HepG2 (cell line): ENCODE results near the gene COA5. TPM values are rescaled to one million over a fixed set of nuclear protein-coding genes. Genes with fewer than 3 reads are reported as not detected.
A peak's percentile ranks its signal among the peaks of the same experiment; 100 is the strongest.

Source experiments
- GTF2F1 ChIP-seq: fragments of 150-350 bp; IDR thresholded peaks from 2 replicates; pipeline ENCODE4 v1.6.1; 2014; ENCODE audit warnings: low read length
- NCOA1 ChIP-seq: sonication (generic); formaldehyde crosslinking; IDR thresholded peaks from 2 replicates; pipeline ENCODE4 v1.9.0; 2021; ENCODE audit warnings: missing genetic modification reagents
- RBFOX2 ChIP-seq: fragments of 200-400 bp; formaldehyde crosslinking; IDR thresholded peaks from 2 replicates; pipeline ENCODE4 v1.6.1; 2017; ENCODE audit warnings: low read depth, mild to moderate bottlenecking, low read length
- SRSF4 ChIP-seq: fragments of 200-400 bp; formaldehyde crosslinking; IDR thresholded peaks from one replicate; pipeline ENCODE4 v1.6.1; 2018; ENCODE audit warnings: mild to moderate bottlenecking, low read depth, low read length, moderate library complexity; ENCODE audit not compliant: poor library complexity, severe bottlenecking
- TCF7L2 ChIP-seq: IDR thresholded peaks from 2 replicates; pipeline ENCODE4 v1.6.1; 2011; ENCODE audit warnings: mild to moderate bottlenecking, low read depth, low read length, moderate library complexity
- ZNF333 ChIP-seq: sonication (generic); formaldehyde crosslinking; IDR thresholded peaks from 2 replicates; pipeline ENCODE4 v1.4.0; 2020; ENCODE audit warnings: mild to moderate bottlenecking, missing genetic modification reagents, borderline replicate concordance
- ZNF33B ChIP-seq: sonication (generic); formaldehyde crosslinking; IDR thresholded peaks from 2 replicates; pipeline ENCODE4 v1.5.1; 2020; ENCODE audit warnings: mild to moderate bottlenecking, missing genetic modification reagents
- ZNF713 ChIP-seq: sonication (generic); formaldehyde crosslinking; IDR thresholded peaks from 2 replicates; pipeline ENCODE4 v1.4.0; 2020; ENCODE audit warnings: mild to moderate bottlenecking, missing genetic modification reagents
- ZNF766 ChIP-seq: sonication (generic); formaldehyde crosslinking; IDR thresholded peaks from 2 replicates; pipeline ENCODE4 v1.5.0; 2020; ENCODE audit warnings: missing genetic modification reagents, borderline replicate concordance
- ZSCAN20 ChIP-seq: sonication (generic); formaldehyde crosslinking; IDR thresholded peaks from 2 replicates; pipeline ENCODE4 v1.4.0; 2020; ENCODE audit warnings: missing genetic modification reagents, mild to moderate bottlenecking, borderline replicate concordance
- polyA plus RNA-seq, 8 experiments: library from polyadenylated mRNA; depleted of rRNA in 3 of 8; stranded (reverse) in 7 of 8; unstranded in 1 of 8; fragments of >200 nt; fragmentation: Illumina TruSeq in 4 of 8; extraction: Trizol in 4 of 8; gene quantifications; 2 replicates each; pipeline versions ENCODE4 v1.2.1 to v1.2.3, GENCODE V29; 2011 to 2016; ENCODE audit warnings: low read depth in 4 of 8, missing spikeins in 1 of 8, mixed read lengths in 1 of 8; ENCODE audit not compliant: insufficient read depth in 1 of 8
- total RNA-seq, 5 experiments: library from RNA; depleted of rRNA; stranded (reverse); fragments of >200 nt; fragmentation: Illumina TruSeq; extraction: Trizol; gene quantifications; 2 replicates each; pipeline ENCODE4 v1.2.3, GENCODE V29; 2016; ENCODE audit warnings: low read depth in 1 of 5
- TF ChIP-seq, protein P1 (sequence below): sonication (generic); formaldehyde crosslinking; IDR thresholded peaks from 2 replicates; pipeline ENCODE4 v1.4.0; 2020; ENCODE audit warnings: mild to moderate bottlenecking, missing genetic modification reagents
- TF ChIP-seq, protein P2 (sequence below): sonication (generic); formaldehyde crosslinking; IDR thresholded peaks from 2 replicates; pipeline ENCODE4 v1.8.1; 2022; ENCODE audit warnings: low read depth, mild to moderate bottlenecking, missing genetic modification reagents

Gene COA5
- total and polyA plus RNA-seq, 2 of the 13 experiments (the other 11 are each of a cell fraction or from before 2014, with no cell fraction given), result 43.6 to 64.5 TPM

DNA sequence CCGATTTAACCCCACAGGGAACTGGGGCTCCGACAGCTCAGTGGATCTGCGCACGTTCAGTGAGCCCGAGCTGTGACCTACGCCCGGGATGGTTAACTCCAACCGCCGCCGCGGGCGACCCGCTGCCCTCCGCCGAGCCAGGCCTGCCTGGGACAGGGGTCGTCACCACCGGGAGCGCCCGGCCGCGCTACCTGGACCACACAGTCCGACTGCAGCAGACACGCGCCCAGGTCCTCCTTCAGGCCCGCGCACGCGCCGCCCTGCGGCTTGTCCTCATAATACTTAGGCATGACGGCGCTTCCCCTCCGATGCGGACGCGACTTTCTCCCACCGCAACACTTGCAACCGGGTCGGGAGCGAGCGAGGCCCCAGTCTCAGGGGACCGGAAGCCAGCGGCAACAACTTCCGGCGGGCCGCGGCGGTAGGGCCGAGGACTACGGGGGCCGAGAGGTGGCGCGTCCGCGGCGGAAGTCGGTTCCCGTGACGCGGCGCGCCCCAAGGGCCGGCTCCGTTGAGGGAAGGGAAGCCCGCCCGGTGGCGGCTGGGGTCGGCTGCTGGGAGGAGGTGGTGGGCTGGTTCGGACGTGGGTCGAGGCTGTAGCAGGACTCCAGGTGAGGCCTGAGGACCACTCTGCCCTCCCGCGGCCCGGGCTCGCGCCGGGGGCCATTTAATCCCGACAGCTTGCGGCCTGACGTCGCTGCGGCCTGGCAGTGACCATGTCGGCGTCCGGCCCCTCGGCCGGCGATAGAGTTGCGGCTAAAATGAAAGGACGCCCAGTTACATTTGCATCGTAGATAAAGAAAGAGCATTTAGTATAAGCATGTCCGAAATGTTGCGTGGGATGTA lies at the start of gene COA5, which contains the start of gene UNC50 (continued):
- TF ChIP-seq RBFOX2 (peak; percentile 100), ZSCAN20 (CRISPR knock-in tag) (peak; percentile 61; the same call in 1 of the 2 replicates), TCF7L2 (no peak), NCOA1 (CRISPR knock-in tag) (peak; percentile 51; the same call in 1 of the 2 replicates), ZNF713 (no peak), SRSF4 (no peak), ZNF766 (CRISPR knock-in tag) (peak; percentile 27; the same call in 1 of the 2 replicates), ZNF33B (CRISPR knock-in tag) (peak; percentile 99), ZNF333 (CRISPR knock-in tag) (peak; percentile 90; the same call in 1 of the 2 replicates), GTF2F1 (no peak)
- TF ChIP-seq, protein P1, sequence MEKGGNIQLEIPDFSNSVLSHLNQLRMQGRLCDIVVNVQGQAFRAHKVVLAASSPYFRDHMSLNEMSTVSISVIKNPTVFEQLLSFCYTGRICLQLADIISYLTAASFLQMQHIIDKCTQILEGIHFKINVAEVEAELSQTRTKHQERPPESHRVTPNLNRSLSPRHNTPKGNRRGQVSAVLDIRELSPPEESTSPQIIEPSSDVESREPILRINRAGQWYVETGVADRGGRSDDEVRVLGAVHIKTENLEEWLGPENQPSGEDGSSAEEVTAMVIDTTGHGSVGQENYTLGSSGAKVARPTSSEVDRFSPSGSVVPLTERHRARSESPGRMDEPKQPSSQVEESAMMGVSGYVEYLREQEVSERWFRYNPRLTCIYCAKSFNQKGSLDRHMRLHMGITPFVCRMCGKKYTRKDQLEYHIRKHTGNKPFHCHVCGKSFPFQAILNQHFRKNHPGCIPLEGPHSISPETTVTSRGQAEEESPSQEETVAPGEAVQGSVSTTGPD (CRISPR knock-in tag), result no peak; the same call in 1 of the 2 replicates
- TF ChIP-seq, protein P2, sequence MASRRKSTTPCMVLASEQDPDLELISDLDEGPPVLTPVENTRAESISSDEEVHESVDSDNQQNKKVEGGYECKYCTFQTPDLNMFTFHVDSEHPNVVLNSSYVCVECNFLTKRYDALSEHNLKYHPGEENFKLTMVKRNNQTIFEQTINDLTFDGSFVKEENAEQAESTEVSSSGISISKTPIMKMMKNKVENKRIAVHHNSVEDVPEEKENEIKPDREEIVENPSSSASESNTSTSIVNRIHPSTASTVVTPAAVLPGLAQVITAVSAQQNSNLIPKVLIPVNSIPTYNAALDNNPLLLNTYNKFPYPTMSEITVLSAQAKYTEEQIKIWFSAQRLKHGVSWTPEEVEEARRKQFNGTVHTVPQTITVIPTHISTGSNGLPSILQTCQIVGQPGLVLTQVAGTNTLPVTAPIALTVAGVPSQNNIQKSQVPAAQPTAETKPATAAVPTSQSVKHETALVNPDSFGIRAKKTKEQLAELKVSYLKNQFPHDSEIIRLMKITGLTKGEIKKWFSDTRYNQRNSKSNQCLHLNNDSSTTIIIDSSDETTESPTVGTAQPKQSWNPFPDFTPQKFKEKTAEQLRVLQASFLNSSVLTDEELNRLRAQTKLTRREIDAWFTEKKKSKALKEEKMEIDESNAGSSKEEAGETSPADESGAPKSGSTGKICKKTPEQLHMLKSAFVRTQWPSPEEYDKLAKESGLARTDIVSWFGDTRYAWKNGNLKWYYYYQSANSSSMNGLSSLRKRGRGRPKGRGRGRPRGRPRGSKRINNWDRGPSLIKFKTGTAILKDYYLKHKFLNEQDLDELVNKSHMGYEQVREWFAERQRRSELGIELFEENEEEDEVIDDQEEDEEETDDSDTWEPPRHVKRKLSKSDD (CRISPR knock-in tag), result peak; percentile 86; the same call in 1 of the 2 replicates
